GM19023 (cell line): ENCODE data around the gene FUT4.
"Not testable (repeated sequence)": the region's sequence is repeated elsewhere in the genome, so short reads cannot be mapped to it uniquely, and the experiment has no call there.

Experiments used
- ATAC-seq: cut with Tn5 transposase; IDR thresholded peaks from one replicate; pipeline ENCODE4 v1.9.1; 2021; ENCODE audit warnings: mild to moderate bottlenecking, moderate library complexity; ENCODE audit not compliant: unreplicated experiment

Gene FUT4, protein sequence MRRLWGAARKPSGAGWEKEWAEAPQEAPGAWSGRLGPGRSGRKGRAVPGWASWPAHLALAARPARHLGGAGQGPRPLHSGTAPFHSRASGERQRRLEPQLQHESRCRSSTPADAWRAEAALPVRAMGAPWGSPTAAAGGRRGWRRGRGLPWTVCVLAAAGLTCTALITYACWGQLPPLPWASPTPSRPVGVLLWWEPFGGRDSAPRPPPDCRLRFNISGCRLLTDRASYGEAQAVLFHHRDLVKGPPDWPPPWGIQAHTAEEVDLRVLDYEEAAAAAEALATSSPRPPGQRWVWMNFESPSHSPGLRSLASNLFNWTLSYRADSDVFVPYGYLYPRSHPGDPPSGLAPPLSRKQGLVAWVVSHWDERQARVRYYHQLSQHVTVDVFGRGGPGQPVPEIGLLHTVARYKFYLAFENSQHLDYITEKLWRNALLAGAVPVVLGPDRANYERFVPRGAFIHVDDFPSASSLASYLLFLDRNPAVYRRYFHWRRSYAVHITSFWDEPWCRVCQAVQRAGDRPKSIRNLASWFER

GRCh38 chr11:94543695-94544645, at the start of gene FUT4:
TSS of gene FUT4 (plus strand) at chr11:94543921. CDS start at chr11:94544134, 213 bp downstream.
- ATAC-seq: peak; percentile 81

DNA sequence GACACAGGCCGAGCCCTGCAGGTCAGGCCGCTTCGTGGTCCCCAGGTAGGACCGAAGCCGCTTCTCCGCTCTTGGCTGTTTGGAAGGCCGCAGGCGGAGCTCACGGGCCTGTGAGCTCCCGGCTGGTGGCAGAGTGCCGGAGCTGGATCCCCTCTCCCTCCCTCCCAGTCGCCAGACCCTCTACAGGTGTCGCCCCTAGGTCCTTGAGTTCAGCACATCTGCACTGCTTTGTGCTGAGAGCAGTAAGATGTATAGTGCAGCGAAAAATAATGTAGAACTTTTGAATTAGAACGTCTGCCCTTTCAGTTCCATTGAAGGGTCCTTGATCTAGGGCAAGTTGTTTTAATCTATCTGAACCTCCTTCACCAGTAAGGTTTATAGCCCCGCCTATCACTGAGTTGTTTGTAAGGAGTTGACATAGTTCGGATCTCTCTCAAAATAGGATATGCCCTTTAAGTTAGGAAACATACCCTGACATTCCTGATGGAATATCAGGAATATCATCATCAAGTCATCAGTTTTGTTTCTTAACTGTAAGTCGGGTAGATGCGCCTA, 49.5 kb upstream of the FUT4 start:
- peak; percentile 63 for ATAC-seq

DNA sequence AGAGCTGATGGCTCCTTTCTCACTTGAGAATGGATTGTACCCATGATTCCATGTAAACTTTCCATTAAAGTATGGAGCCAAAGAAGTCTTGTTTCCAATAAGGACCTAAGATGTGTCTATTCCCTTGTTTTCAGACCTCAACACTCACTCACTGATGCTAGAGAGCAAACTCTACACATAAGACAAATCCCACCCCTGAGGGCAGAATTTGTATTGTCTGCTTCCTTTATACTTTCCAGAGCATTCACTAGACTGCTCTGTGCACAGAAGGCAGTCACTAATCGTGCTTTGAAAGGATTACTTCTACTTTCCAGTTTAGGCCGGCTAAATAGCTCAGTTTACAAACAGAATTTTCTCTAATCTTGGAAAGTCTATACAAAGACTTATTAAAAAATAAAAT, 43.5 kb upstream of the FUT4 start:
- no peak for ATAC-seq

DNA sequence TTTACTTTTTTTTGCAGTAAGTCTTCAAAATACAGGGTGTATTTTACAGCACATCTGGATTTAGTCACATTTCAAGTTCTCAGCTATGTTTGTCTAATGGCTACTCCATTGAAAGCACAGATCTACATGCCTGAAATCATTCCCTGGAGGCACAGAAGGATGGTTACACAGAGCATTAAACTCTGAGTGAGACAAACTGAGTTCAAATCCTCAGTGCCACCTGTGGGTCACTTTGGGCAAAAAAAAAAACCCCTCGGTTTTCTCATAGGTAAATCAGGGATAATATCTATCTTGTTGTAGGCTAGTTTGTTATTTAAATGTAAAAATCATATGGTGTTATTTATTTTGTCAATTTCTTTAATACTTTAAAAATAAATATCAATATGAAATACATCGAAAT, 42.2 kb upstream of the FUT4 start:
- no peak for ATAC-seq

GRCh38 chr11:94504689-94505293, 38.9 kb upstream of the FUT4 start:
- ATAC-seq: no peak

- not testable (repeated sequence) for ATAC-seq
These were observed 37.2 kb upstream of the FUT4 start for GRCh38 chr11:94506513-94506912.

GRCh38 chr11:94507485-94507884, 36.2 kb upstream of the FUT4 start:
- no peak for ATAC-seq

- peak; percentile 92 for ATAC-seq
These were observed 31.6 kb upstream of the FUT4 start, which contains the start of gene C11orf97 for GRCh38 chr11:94511932-94512781. TSS of gene C11orf97 (plus strand) at chr11:94512461. CDS start at chr11:94512529, 68 bp downstream.

DNA sequence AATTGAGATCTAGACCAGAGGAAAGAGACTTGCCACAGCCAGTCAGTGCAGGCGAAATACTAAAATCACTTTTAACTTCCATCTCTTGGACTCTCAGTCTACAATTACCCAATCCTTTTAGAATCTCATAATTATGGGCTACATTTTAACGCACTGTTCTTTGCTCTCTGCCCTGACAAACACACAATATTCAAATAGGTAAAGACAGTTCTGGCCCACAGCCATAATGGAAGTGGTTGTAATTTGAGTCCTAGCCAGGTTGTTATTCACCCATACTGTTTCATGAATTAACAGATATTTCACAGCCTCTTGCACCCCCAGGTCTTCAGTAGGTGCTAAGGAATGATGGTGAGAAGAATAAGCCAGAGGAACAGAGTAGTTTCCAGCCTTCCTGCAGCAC, 30.6 kb upstream of the FUT4 start:
- no peak for ATAC-seq

GRCh38 chr11:94515398-94515797, 28.3 kb upstream of the FUT4 start:
- no peak for ATAC-seq

DNA sequence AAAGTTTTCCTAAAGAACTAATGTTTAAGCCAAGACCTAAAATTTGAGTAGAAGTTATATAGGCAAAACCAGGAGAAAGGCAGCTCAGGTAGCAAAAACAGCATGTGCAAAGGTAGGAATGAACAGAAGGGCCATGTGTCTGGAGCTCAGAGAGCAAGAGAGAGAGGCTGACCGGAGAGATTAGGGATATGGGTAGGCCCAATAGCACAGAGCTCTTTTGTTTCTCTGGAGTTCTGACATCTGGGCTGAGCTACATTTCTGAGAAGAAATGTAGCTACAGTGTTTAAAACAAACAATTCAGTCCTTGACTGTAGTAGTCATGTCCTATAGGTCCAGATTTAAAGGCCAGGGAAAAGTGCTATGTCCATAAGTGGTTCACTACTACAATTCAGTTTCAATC, 27.0 kb upstream of the FUT4 start:
- no peak for ATAC-seq

GRCh38 chr11:94518300-94518699, 25.4 kb upstream of the FUT4 start:
- no peak for ATAC-seq

- ATAC-seq: no peak
These were observed 24.1 kb upstream of the FUT4 start for GRCh38 chr11:94519478-94520084.

- no peak for ATAC-seq
These were observed 22.0 kb upstream of the FUT4 start for GRCh38 chr11:94521684-94522083.

GRCh38 chr11:94524341-94524740, 19.4 kb upstream of the FUT4 start:
- ATAC-seq: no peak

DNA sequence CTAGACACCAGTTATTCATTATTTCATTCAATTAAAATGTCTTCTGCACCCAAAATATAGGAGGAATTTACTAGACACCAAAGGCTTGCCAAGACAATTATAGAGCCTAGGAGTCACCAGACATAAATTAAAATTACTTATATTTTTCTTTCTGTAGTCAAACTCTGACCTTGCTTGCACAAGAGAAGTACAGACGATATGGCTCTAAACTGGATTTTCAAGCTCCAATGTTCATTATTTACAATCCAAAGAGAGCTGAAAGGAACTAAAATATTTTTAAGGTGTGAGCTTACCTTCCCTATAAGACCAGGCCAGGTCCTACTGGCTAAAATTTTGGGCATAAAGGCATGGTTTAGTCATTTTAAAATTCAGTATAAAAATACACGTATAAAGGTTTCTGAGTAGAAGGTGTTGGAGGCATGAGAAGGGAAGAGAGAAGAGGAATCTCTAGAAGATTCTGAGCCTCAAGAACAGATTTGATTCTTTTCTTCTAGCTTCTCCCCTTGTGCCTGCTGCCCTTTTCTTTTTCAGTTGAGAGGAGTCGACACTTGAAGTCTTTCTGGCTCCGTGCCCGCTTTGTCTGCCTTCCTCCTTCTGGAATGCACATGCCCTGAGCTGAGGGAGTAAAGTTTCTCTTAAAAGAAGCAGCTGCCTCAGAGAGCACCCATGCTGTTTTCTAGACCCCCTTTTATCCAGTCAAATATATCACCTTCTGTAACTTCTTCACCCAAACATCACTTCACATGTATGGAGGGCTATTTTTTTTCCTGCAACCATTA, 18.0 kb upstream of the FUT4 start:
- no peak for ATAC-seq

DNA sequence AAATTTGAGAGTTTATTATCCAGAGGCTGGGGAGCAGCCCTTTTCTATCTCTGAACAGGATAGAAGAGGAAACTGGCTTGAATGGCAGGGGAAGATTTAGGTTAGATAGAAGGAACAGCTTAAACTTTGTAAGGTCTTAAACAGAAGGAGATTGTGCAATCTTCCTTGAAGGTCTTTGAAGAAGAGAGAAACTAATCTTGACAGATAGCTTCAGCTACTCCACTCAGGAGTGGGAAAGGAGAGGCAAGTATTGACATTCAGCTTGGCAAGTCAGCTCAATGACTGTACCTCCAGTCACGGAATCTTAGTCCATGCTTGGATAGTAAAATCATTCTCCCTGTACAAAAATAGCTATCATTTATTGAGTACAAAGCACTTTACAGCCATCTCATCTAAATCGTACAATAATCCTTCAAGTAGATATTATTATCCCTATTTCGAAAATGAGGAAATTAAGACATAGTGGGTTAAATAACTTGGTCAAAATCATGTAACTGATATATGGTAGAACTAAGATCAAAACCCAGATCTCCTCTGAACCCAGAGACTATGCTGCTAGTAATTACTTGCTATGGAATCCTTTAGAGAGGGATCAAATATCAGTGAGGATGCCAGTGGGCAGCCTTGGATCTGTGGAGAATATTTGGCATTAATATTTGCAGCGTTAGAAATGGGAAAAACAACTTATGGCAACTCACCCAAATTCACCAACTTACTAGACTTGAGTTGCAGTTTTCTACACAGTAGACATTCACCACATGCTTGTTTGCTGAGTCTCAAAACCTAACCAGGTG, 16.9 kb upstream of the FUT4 start:
- no peak for ATAC-seq

GRCh38 chr11:94528551-94528950, 15.2 kb upstream of the FUT4 start:
- ATAC-seq: no peak
